ENCODE data around the gene CA12. TPM values are rescaled to one million over a fixed set of nuclear protein-coding genes. Genes with fewer than 3 reads are reported as not detected.

The CA12 gene
- total RNA-seq, 2 donors from 2014 or later: 8.1 to 26.8 TPM

DNA sequence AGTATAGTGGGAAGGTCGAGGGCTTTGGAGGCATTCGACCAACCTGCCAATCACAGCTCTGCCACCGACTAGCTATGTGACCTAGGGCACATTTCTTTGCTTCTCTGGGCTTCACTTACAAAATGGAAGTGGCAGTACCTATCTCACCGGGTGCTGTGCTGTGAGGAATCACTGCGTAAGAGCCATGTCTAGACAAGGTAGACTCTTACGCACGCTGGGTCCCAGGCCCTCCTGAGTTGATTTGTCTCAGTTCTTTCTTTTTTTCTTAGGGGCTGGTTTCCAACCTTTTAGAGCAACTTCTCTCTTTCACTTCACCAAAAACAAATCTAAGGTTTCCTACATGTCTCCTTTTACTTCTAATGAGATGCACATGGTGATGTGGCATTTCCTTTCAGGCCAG, 18.8 kb downstream of the CA12 start:
- peaks cover 0 to 3% of the 10 kb centered on the region in 2 donors for H3K4me1 ChIP-seq (ENCODE audit: control insufficient read depth in 1 of 2, low read depth in 2 of 2)
- TF ChIP-seq, protein P1, sequence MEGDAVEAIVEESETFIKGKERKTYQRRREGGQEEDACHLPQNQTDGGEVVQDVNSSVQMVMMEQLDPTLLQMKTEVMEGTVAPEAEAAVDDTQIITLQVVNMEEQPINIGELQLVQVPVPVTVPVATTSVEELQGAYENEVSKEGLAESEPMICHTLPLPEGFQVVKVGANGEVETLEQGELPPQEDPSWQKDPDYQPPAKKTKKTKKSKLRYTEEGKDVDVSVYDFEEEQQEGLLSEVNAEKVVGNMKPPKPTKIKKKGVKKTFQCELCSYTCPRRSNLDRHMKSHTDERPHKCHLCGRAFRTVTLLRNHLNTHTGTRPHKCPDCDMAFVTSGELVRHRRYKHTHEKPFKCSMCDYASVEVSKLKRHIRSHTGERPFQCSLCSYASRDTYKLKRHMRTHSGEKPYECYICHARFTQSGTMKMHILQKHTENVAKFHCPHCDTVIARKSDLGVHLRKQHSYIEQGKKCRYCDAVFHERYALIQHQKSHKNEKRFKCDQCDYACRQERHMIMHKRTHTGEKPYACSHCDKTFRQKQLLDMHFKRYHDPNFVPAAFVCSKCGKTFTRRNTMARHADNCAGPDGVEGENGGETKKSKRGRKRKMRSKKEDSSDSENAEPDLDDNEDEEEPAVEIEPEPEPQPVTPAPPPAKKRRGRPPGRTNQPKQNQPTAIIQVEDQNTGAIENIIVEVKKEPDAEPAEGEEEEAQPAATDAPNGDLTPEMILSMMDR (IDR thresholded peaks at IDR 0.05): no peak
- H3K27ac ChIP-seq: no peak overlapping the region
- ATAC-seq (ENCODE audit: insufficient number of reproducible peaks, low FRiP score, low read depth): no peak
- DNase-seq (ENCODE audit: low spot score): no peak
- no peak overlapping the region for H3K4me3 ChIP-seq
- H3K9me3 ChIP-seq: no peaks in the 10 kb centered on the region
- H3K36me3 ChIP-seq: no peaks in the 10 kb centered on the region
- H3K27me3 ChIP-seq (replicated peaks; ENCODE audit: insufficient read depth): no peaks in the 10 kb centered on the region

DNA sequence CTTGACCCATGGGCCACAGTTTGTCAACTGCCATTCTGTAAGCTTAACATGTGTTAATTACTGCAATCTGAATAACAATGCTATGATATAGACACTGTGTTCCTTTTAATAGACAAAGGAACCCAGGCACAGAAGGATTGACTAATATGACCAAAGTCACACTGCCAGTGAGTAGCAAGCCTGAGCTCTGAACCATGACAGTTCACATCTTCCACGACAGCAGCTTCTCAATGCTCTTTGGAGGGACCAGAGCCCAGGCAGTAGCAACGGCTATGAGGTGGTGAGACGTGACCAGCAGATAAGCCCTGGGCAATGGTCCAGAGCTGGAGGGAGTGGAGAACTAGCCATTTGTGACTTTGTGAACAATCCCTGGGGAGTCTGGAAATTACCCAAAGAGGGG, 19.4 kb downstream of the CA12 start:
- ATAC-seq (ENCODE audit: insufficient number of reproducible peaks, low FRiP score, low read depth) (no peak), DNase-seq (ENCODE audit: low spot score) (no peak)
- Histone ChIP-seq H3K4me1 (ENCODE audit: control insufficient read depth in 1 of 2, low read depth in 2 of 2) (peaks cover 0 to under 1% of the 10 kb centered on the region in 2 donors), H3K9me3 (no peaks in the 10 kb centered on the region), H3K4me3 (no peak overlapping the region), H3K27me3 (replicated peaks; ENCODE audit: insufficient read depth) (no peaks in the 10 kb centered on the region), H3K36me3 (no peaks in the 10 kb centered on the region), H3K27ac (no peak overlapping the region)
- TF ChIP-seq, protein P1 (IDR thresholded peaks at IDR 0.05): no peak

DNA sequence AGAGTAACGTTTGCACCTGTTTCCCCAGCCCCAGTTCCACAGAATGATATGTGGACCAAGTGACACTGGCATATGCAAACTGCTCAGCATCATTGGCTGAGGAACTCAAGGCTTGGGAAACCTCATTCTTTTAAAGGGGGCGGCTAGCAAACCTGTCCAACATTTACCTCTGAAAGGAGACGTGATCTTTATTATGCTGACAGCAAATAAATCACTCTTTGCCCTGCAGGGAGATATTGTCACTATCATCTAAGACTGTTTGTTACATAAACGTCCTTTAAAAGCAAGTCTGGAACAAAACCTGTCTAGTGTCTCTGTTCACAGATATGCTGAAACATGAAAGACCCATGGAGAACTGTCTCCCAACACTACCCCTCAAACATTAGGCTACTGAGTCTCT, 21.5 kb downstream of the CA12 start:
- TF ChIP-seq, protein P1 (IDR thresholded peaks at IDR 0.05): no peak
- Histone ChIP-seq H3K9me3 (no peaks in the 10 kb centered on the region), H3K4me3 (no peak overlapping the region), H3K36me3 (no peaks in the 10 kb centered on the region), H3K27ac (no peak overlapping the region), H3K4me1 (ENCODE audit: control insufficient read depth in 1 of 2, low read depth in 2 of 2) (no peaks in the 10 kb centered on the region), H3K27me3 (replicated peaks; ENCODE audit: insufficient read depth) (no peaks in the 10 kb centered on the region)
- ATAC-seq (ENCODE audit: insufficient number of reproducible peaks, low FRiP score, low read depth) (no peak), DNase-seq (ENCODE audit: low spot score) (no peak)

DNA sequence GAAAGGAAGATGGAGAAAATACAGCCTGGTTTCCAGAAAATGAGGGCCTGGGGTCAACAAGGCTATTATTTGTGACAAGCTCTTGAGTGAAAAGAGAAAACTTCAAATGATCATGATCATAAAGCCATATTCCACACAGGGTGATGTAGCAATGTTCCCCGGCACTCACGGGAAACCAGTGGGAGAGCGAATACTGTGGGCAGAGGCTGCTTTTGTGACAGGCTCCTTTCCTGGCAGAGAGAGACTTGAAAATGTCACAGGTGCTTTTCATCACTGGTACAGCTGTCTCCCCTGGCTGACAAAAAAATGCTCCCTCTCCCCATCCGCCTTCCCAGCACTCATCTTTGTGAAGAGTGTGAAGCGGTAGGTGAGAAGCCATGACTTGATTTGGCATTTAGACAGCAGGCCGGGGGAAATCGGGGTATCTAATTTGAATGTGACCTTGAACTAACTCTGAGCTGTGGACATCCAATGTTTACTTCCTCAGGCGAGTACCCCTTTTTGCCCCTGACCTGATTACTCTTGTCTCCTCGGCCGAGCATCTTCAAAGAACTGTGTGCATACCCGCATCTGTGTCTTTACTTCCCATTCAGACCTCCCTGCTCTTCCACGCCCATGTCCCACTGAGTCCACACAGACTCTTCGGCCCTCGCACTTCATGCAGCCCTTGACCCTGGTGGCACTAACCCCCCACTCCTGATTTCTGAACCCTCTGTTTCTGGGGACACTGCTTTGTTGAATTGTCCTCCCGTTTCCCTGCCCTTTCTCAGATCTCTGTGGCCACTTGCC, 23.2 kb downstream of the CA12 start:
- Histone ChIP-seq H3K27me3 (replicated peaks; ENCODE audit: insufficient read depth) (no peaks in the 10 kb centered on the region), H3K4me3 (no peak overlapping the region), H3K27ac (no peak overlapping the region), H3K9me3 (no peaks in the 10 kb centered on the region), H3K4me1 (ENCODE audit: control insufficient read depth in 1 of 2, low read depth in 2 of 2) (no peaks in the 10 kb centered on the region), H3K36me3 (no peaks in the 10 kb centered on the region)
- DNase-seq (ENCODE audit: low spot score) (no peak), ATAC-seq (ENCODE audit: insufficient number of reproducible peaks, low FRiP score, low read depth) (no peak)
- TF ChIP-seq, protein P1 (IDR thresholded peaks at IDR 0.05): no peak

DNA sequence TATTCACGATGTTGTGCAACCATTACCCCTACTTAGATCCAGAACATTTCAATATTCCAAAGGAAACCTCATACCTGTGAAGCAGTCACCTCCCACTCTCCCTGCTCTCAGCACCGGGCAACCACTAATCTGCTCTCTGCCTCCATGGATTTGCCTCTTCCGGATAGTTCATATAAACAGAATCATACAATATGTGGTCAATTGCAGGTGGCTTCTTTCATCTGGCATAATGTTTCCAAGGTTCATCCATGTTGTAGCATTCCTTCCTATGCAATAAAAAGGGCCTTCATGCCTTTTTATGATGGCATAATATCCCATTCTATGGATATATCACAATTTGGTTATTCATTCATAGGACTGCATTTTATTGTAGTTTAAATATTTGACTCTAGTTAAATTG, 23.9 kb downstream of the CA12 start:
- ATAC-seq (ENCODE audit: insufficient number of reproducible peaks, low FRiP score, low read depth): no peak
- Histone ChIP-seq H3K9me3 (no peaks in the 10 kb centered on the region), H3K27ac (no peak overlapping the region), H3K27me3 (replicated peaks; ENCODE audit: insufficient read depth) (no peaks in the 10 kb centered on the region), H3K4me3 (no peak overlapping the region), H3K4me1 (ENCODE audit: control insufficient read depth in 1 of 2, low read depth in 2 of 2) (no peaks in the 10 kb centered on the region), H3K36me3 (no peaks in the 10 kb centered on the region)
- TF ChIP-seq, protein P1 (IDR thresholded peaks at IDR 0.05): no peak
- DNase-seq (ENCODE audit: low spot score): no peak

All from thoracic aorta (tissue), 2 donors.